Measurements from ENCODE around the gene SCUBE3.

DNA sequence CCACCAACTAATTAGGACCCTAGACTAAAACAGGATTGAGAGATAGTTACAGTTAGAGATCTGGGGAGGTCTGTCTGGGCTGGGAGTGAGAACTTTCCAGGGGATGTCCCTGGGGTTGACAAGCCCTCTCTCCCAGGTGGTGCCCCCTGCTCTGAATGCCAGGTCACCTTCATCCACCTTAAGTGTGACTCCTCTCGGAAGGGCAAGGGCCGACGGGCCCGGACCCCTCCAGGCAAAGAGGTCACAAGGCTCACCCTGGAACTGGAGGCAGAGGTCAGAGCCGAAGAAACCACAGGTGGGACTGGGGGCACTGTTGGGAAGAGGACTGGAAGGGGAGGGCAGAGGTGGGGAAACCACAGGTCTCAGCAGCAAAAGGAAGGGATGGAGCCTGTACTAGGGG, 28.7 kb downstream of the SCUBE3 start:
- TF ChIP-seq, protein P1, sequence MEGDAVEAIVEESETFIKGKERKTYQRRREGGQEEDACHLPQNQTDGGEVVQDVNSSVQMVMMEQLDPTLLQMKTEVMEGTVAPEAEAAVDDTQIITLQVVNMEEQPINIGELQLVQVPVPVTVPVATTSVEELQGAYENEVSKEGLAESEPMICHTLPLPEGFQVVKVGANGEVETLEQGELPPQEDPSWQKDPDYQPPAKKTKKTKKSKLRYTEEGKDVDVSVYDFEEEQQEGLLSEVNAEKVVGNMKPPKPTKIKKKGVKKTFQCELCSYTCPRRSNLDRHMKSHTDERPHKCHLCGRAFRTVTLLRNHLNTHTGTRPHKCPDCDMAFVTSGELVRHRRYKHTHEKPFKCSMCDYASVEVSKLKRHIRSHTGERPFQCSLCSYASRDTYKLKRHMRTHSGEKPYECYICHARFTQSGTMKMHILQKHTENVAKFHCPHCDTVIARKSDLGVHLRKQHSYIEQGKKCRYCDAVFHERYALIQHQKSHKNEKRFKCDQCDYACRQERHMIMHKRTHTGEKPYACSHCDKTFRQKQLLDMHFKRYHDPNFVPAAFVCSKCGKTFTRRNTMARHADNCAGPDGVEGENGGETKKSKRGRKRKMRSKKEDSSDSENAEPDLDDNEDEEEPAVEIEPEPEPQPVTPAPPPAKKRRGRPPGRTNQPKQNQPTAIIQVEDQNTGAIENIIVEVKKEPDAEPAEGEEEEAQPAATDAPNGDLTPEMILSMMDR (conservative IDR thresholded peaks at IDR 0.05; ENCODE audit: low read depth in 2 of 2), result no peak
- no peak for TF ChIP-seq POLR2AphosphoS5 (IDR thresholded peaks at IDR 0.05; ENCODE audit: low read depth)
- TF ChIP-seq EZH2 (IDR thresholded peaks at IDR 0.05; ENCODE audit: low read depth, unreplicated experiment), result no peak
- TF ChIP-seq EZH2phosphoT487 (IDR thresholded peaks at IDR 0.05; ENCODE audit: unreplicated experiment), result no peak
- TF ChIP-seq, protein P2, sequence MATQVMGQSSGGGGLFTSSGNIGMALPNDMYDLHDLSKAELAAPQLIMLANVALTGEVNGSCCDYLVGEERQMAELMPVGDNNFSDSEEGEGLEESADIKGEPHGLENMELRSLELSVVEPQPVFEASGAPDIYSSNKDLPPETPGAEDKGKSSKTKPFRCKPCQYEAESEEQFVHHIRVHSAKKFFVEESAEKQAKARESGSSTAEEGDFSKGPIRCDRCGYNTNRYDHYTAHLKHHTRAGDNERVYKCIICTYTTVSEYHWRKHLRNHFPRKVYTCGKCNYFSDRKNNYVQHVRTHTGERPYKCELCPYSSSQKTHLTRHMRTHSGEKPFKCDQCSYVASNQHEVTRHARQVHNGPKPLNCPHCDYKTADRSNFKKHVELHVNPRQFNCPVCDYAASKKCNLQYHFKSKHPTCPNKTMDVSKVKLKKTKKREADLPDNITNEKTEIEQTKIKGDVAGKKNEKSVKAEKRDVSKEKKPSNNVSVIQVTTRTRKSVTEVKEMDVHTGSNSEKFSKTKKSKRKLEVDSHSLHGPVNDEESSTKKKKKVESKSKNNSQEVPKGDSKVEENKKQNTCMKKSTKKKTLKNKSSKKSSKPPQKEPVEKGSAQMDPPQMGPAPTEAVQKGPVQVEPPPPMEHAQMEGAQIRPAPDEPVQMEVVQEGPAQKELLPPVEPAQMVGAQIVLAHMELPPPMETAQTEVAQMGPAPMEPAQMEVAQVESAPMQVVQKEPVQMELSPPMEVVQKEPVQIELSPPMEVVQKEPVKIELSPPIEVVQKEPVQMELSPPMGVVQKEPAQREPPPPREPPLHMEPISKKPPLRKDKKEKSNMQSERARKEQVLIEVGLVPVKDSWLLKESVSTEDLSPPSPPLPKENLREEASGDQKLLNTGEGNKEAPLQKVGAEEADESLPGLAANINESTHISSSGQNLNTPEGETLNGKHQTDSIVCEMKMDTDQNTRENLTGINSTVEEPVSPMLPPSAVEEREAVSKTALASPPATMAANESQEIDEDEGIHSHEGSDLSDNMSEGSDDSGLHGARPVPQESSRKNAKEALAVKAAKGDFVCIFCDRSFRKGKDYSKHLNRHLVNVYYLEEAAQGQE (IDR thresholded peaks at IDR 0.05; ENCODE audit: unreplicated experiment), result no peak
- TF ChIP-seq CREB1 (CRISPR knock-in tag; IDR thresholded peaks at IDR 0.05; ENCODE audit: low read depth), result no peak
- TF ChIP-seq ZNF114 (CRISPR knock-in tag; IDR thresholded peaks at IDR 0.05), result no peak
- no peak for TF ChIP-seq NANOG (IDR thresholded peaks at IDR 0.05; ENCODE audit: borderline replicate concordance)
- TF ChIP-seq, protein P3, sequence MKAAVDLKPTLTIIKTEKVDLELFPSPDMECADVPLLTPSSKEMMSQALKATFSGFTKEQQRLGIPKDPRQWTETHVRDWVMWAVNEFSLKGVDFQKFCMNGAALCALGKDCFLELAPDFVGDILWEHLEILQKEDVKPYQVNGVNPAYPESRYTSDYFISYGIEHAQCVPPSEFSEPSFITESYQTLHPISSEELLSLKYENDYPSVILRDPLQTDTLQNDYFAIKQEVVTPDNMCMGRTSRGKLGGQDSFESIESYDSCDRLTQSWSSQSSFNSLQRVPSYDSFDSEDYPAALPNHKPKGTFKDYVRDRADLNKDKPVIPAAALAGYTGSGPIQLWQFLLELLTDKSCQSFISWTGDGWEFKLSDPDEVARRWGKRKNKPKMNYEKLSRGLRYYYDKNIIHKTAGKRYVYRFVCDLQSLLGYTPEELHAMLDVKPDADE (IDR thresholded peaks at IDR 0.05), result no peak
- no peak for TF ChIP-seq JUNB (IDR thresholded peaks at IDR 0.05; ENCODE audit: unreplicated experiment)
- TF ChIP-seq, protein P4, sequence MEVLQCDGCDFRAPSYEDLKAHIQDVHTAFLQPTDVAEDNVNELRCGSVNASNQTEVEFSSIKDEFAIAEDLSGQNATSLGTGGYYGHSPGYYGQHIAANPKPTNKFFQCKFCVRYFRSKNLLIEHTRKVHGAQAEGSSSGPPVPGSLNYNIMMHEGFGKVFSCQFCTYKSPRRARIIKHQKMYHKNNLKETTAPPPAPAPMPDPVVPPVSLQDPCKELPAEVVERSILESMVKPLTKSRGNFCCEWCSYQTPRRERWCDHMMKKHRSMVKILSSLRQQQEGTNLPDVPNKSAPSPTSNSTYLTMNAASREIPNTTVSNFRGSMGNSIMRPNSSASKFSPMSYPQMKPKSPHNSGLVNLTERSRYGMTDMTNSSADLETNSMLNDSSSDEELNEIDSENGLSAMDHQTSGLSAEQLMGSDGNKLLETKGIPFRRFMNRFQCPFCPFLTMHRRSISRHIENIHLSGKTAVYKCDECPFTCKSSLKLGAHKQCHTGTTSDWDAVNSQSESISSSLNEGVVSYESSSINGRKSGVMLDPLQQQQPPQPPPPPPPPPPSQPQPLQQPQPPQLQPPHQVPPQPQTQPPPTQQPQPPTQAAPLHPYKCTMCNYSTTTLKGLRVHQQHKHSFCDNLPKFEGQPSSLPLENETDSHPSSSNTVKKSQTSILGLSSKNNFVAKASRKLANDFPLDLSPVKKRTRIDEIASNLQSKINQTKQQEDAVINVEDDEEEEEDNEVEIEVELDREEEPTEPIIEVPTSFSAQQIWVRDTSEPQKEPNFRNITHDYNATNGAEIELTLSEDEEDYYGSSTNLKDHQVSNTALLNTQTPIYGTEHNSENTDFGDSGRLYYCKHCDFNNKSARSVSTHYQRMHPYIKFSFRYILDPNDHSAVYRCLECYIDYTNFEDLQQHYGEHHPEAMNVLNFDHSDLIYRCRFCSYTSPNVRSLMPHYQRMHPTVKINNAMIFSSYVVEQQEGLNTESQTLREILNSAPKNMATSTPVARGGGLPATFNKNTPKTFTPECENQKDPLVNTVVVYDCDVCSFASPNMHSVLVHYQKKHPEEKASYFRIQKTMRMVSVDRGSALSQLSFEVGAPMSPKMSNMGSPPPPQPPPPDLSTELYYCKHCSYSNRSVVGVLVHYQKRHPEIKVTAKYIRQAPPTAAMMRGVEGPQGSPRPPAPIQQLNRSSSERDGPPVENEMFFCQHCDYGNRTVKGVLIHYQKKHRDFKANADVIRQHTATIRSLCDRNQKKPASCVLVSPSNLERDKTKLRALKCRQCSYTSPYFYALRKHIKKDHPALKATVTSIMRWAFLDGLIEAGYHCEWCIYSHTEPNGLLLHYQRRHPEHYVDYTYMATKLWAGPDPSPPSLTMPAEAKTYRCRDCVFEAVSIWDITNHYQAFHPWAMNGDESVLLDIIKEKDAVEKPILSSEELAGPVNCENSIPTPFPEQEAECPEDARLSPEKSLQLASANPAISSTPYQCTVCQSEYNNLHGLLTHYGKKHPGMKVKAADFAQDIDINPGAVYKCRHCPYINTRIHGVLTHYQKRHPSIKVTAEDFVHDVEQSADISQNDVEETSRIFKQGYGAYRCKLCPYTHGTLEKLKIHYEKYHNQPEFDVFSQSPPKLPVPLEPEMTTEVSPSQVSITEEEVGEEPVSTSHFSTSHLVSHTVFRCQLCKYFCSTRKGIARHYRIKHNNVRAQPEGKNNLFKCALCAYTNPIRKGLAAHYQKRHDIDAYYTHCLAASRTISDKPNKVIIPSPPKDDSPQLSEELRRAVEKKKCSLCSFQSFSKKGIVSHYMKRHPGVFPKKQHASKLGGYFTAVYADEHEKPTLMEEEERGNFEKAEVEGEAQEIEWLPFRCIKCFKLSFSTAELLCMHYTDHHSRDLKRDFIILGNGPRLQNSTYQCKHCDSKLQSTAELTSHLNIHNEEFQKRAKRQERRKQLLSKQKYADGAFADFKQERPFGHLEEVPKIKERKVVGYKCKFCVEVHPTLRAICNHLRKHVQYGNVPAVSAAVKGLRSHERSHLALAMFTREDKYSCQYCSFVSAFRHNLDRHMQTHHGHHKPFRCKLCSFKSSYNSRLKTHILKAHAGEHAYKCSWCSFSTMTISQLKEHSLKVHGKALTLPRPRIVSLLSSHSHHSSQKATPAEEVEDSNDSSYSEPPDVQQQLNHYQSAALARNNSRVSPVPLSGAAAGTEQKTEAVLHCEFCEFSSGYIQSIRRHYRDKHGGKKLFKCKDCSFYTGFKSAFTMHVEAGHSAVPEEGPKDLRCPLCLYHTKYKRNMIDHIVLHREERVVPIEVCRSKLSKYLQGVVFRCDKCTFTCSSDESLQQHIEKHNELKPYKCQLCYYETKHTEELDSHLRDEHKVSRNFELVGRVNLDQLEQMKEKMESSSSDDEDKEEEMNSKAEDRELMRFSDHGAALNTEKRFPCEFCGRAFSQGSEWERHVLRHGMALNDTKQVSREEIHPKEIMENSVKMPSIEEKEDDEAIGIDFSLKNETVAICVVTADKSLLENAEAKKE (CRISPR knock-in tag; IDR thresholded peaks at IDR 0.05), result no peak

All from GM23338 (cell line).